HG02840 (cell line): ENCODE data around the gene PTGES2.

Experiments used
- ATAC-seq: cut with Tn5 transposase; IDR thresholded peaks from one replicate; pipeline ENCODE4 v1.9.1; 2021; ENCODE audit warnings: mild to moderate bottlenecking, moderate library complexity, moderate number of reproducible peaks; ENCODE audit not compliant: unreplicated experiment, low FRiP score

PTGES2 gene

GRCh38 chr9:128153947-128154695 lies 26.6 kb upstream of the PTGES2 start:
- ATAC-seq = no peak

GRCh38 chr9:128153060-128153946 lies 25.8 kb upstream of the PTGES2 start:
- no peak for ATAC-seq

GRCh38 chr9:128152133-128153059 lies 24.9 kb upstream of the PTGES2 start:
- ATAC-seq = no peak

- ATAC-seq = no peak
Measured at GRCh38 chr9:128151309-128152132, 24.0 kb upstream of the PTGES2 start.

GRCh38 chr9:128150594-128151308 lies 23.2 kb upstream of the PTGES2 start:
- ATAC-seq = no peak

- no peak for ATAC-seq
Measured at GRCh38 chr9:128149951-128150593, 22.5 kb upstream of the PTGES2 start.

GRCh38 chr9:128149001-128149701 lies 21.6 kb upstream of the PTGES2 start, which contains the start of gene LCN2:
LCN2 (plus strand) TSS chr9:128149453; CDS start chr9:128149526, 73 bp downstream.
- no peak for ATAC-seq

- no peak for ATAC-seq
Measured at GRCh38 chr9:128148509-128149000, 21.0 kb upstream of the PTGES2 start.

GRCh38 chr9:128146591-128147120 lies 19.1 kb upstream of the PTGES2 start:
- ATAC-seq = no peak

- no peak for ATAC-seq
Measured at GRCh38 chr9:128145951-128146351, 18.4 kb upstream of the PTGES2 start.

- ATAC-seq = no peak
Measured at GRCh38 chr9:128145536-128145935, 18.0 kb upstream of the PTGES2 start.

- no peak for ATAC-seq
Measured at GRCh38 chr9:128144239-128145181, 17.0 kb upstream of the PTGES2 start.

- no peak for ATAC-seq
Measured at GRCh38 chr9:128143525-128144238, 16.2 kb upstream of the PTGES2 start.

- ATAC-seq = no peak
Measured at GRCh38 chr9:128142596-128142995, 15.1 kb upstream of the PTGES2 start.

GRCh38 chr9:128142061-128142460 lies 14.5 kb upstream of the PTGES2 start:
- ATAC-seq = no peak

- no peak for ATAC-seq
Measured at GRCh38 chr9:128141604-128142003, 14.1 kb upstream of the PTGES2 start.
